Mononuclear cell (primary cell): ENCODE data around the gene ASIC3. TPM values are rescaled to one million over a fixed set of nuclear protein-coding genes. Genes with fewer than 3 reads are reported as not detected.

Source experiments
- H3K27me3 ChIP-seq: 2 replicates; pipeline ENCODE4 v1.6.0; 2011; ENCODE audit warnings: low read length, control low read depth; ENCODE audit not compliant: insufficient read depth
- H3K4me1 ChIP-seq: 2 replicates; pipeline ENCODE4 v1.5.1; 2011; ENCODE audit warnings: mild to moderate bottlenecking, low read length, control low read depth; ENCODE audit not compliant: insufficient read depth
- H3K4me3 ChIP-seq: 2 replicates; pipeline ENCODE4 v1.5.1; 2011; ENCODE audit warnings: mild to moderate bottlenecking, low read length, moderate library complexity
- H3K9me3 ChIP-seq: 2 replicates; pipeline ENCODE4 v1.5.1; 2011; ENCODE audit warnings: low read depth, mild to moderate bottlenecking, control low read depth, low read length
- total RNA-seq: library from RNA; depleted of rRNA; stranded (reverse); fragments of >200 nt; gene quantifications from one replicate; pipeline ENCODE4 v1.2.3, GENCODE V29; 2012

ASIC3 gene
- total RNA-seq, 1 donor, result 0.84 TPM

GRCh38 chr7:151095828-151096475, 47.6 kb downstream of the ASIC3 start:
- no peaks in the 10 kb centered on the region for H3K4me1 ChIP-seq
- H3K4me3 ChIP-seq, result no peak overlapping the region
- no peaks in the 10 kb centered on the region for H3K27me3 ChIP-seq
- H3K9me3 ChIP-seq, result no peaks in the 10 kb centered on the region

GRCh38 chr7:151099486-151100211, 51.3 kb downstream of the ASIC3 start:
- H3K4me3 ChIP-seq, result no peak overlapping the region
- no peaks in the 10 kb centered on the region for H3K27me3 ChIP-seq
- no peaks in the 10 kb centered on the region for H3K4me1 ChIP-seq
- H3K9me3 ChIP-seq, result no peaks in the 10 kb centered on the region

DNA sequence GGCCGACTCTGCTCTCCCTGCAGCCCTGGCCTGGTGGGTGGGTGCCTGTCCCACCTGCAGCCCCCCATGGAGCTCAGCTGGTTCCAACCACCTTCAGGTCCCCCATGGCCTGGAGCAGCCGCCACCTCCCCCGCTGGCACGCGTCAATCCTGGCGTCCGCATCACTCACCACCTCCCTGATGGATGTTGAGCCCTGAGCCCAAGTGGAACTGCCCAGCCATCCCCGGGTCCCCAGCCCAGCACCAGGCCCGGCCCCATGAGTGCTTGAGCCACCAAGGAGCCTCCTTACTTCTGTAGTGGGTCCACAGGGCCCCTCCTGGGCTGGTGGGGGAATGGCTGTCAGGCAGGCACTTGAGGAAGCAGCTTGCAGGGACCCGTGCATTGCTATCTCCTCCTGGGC, 52.6 kb downstream of the ASIC3 start:
- no peak overlapping the region for H3K4me3 ChIP-seq
- H3K4me1 ChIP-seq, result no peaks in the 10 kb centered on the region
- H3K27me3 ChIP-seq, result no peaks in the 10 kb centered on the region
- no peaks in the 10 kb centered on the region for H3K9me3 ChIP-seq

- Histone ChIP-seq H3K4me1 (no peaks in the 10 kb centered on the region), H3K4me3 (no peak overlapping the region), H3K9me3 (no peaks in the 10 kb centered on the region), H3K27me3 (no peaks in the 10 kb centered on the region)
Measured at GRCh38 chr7:151101621-151102396, 53.5 kb downstream of the ASIC3 start.

Other genes starting within 250 kb of the ASIC3 start
- 4.7 TPM for gene TMEM176B, start 248.2 kb upstream of the ASIC3 start, total RNA-seq
- gene TMEM176A, start 247.8 kb upstream of the ASIC3 start, total RNA-seq, result 2.1 TPM
- 0.10 TPM for gene AOC1, start 196.0 kb upstream of the ASIC3 start, total RNA-seq
- gene KCNH2, start 70.2 kb upstream of the ASIC3 start, total RNA-seq, result 0.94 TPM
- gene NOS3, start 57.5 kb upstream of the ASIC3 start, total RNA-seq, result 2.1 TPM
- 3.6 TPM for gene ATG9B, start 24.0 kb upstream of the ASIC3 start, total RNA-seq
- gene ABCB8, start 20.1 kb upstream of the ASIC3 start, total RNA-seq, result 21.5 TPM
- 3.7 TPM for gene CDK5, start 9.4 kb downstream of the ASIC3 start, total RNA-seq
- 9.4 TPM for gene SLC4A2, start 11.1 kb downstream of the ASIC3 start, total RNA-seq
- 33.6 TPM for gene FASTK, start 32.3 kb downstream of the ASIC3 start, total RNA-seq
- 20.0 TPM for gene TMUB1, start 35.0 kb downstream of the ASIC3 start, total RNA-seq
- gene AGAP3, start 37.9 kb downstream of the ASIC3 start, total RNA-seq, result 23.6 TPM
- gene GBX1, start 119.2 kb downstream of the ASIC3 start, total RNA-seq, result not detected
- gene ASB10, start 138.7 kb downstream of the ASIC3 start, total RNA-seq, result not detected
- gene H2BK1, start 162.0 kb downstream of the ASIC3 start, total RNA-seq, result not detected
- 9.7 TPM for gene ABCF2, start 178.7 kb downstream of the ASIC3 start, total RNA-seq
- gene CHPF2, start 184.0 kb downstream of the ASIC3 start, total RNA-seq, result 25.0 TPM
- 35.8 TPM for gene SMARCD3, start 200.2 kb downstream of the ASIC3 start, total RNA-seq